HFF-Myc (cell line): Measurements from ENCODE around the gene RNF26.

Source experiments
- DNase-seq: peaks from one replicate; pipeline ENCODE4 v3.0.0-alpha.2; 2011; ENCODE audit warnings: low read depth; ENCODE audit errors: extremely low read depth
- H3K4me3 ChIP-seq: replicated peaks from 2 replicates; pipeline ENCODE4 v1.5.1; 2011; ENCODE audit warnings: low read depth, mild to moderate bottlenecking, control low read depth, low read length
- CTCF ChIP-seq: IDR thresholded peaks from 2 replicates; pipeline ENCODE4 v1.5.1; 2012; ENCODE audit warnings: mild to moderate bottlenecking, low read depth, low read length, control low read depth; ENCODE audit errors: missing control alignments

The RNF26 gene

GRCh38 chr11:119335655-119336543 lies 1.6 kb downstream of the RNF26 start:
- no peak for TF ChIP-seq CTCF

GRCh38 chr11:119336744-119337469 lies 2.6 kb downstream of the RNF26 start:
- DNase-seq: no peak
- peak overlapping the region; percentile 38 for H3K4me3 ChIP-seq
- TF ChIP-seq CTCF: no peak

More at GRCh38 chr11:119335655-119336543, 1.6 kb downstream of the RNF26 start:
- peak overlapping the region; percentile 77 for H3K4me3 ChIP-seq
- no peak for DNase-seq

GRCh38 chr11:119337581-119338317 lies 3.4 kb downstream of the RNF26 start:
- peak; percentile 29 for DNase-seq
- peak overlapping the region; percentile 38 for H3K4me3 ChIP-seq
- no peak for TF ChIP-seq CTCF

GRCh38 chr11:119338318-119338890 lies 4.1 kb downstream of the RNF26 start:
- H3K4me3 ChIP-seq: peak overlapping the region; percentile 38
- DNase-seq: peak; percentile 67
- TF ChIP-seq CTCF: peak; percentile 92

GRCh38 chr11:119338965-119339588 lies 4.8 kb downstream of the RNF26 start:
- no peak for DNase-seq
- TF ChIP-seq CTCF: no peak
- peak overlapping the region; percentile 39; the same call in 1 of the 2 replicates for H3K4me3 ChIP-seq
